GM18498 (cell line): Measurements from ENCODE around the gene CPA1.

Experiments
- ATAC-seq: cut with Tn5 transposase; IDR thresholded peaks from one replicate; pipeline ENCODE4 v1.9.1; 2021; ENCODE audit warnings: mild to moderate bottlenecking, moderate library complexity; ENCODE audit not compliant: unreplicated experiment

The CPA1 gene

DNA sequence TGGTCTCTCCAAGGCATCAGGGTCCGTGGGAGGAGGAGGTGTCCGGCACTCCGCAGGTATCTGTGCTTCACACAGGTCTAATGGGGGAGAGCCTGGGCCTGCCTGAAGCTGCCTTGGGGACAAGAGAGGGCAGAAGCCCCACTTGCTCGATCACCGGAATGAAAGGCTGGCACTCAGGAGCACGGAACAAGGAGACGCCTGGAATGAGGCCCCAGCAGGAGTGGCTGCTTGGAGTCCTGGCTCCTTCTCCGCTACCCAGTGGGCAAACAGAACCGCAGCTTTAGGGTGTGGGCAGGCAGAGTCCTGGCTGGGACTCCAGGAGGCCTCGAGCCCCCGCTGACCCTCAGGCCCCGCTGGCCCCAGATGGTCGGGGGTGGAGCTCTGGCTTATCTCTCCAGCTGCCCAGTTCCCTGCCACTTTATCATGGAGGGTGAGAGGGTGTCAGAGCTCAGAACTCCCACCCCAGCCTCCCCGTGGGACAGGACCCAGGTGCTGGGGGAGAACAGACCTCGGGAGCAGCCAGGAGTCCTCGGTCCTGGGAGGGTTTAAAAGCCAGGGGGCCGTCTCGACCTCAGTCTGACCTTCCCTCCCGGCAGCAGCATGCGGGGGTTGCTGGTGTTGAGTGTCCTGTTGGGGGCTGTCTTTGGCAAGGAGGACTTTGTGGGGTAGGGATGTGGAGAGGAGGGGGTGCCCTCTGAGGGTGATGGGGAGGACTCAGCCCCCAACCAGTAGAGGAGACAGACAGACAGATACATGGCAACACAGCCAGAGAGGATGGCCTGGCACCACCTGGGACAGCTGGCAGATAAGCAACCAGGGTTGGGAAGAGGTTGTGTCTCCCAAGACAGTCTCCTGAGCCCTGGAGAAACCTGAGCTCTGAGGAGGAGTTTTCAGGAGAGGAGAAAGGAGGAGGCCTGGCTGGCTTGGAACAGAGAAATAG lies at the start of gene CPA1:
Gene CPA1 (plus strand): TSS at position 574 of the 940 bp plus-strand sequence. CDS start 27 bp downstream, at position 601.
- ATAC-seq = no peak

DNA sequence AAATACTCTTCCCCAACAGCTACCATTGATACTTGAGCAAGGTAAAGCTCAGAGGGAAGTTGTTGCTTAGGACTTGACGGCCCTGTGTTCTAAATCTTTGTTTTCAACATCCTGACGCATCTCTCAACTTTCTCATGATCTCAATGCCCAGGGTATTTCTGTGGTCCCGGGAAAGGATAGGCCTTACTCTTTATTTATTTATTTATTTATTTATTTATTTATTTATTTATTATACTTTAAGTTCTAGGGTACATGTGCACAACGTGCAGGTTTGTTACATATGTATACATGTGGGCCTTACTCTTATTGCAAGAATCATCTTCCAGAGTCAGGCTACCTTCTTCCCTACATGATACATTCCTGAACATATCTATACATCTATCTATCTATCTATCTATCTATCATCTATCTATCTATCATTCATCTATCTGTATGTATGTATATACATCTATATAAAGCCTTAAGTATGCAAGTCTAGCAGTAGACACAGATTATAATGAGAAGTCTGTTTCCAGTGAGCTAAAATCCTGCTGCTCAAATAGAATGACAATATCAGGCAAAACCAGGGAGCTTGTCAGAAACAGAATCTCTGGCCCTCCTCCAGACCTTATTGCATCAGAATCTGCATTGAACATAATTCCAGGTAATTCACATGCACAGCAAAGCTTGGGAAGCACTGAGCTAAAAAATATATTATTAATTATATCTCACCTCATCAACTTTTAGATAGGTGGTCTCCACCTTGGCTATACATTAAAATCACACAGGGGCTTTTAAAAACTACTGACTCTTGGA lies 47.8 kb upstream of the CPA1 start:
- ATAC-seq = no peak

DNA sequence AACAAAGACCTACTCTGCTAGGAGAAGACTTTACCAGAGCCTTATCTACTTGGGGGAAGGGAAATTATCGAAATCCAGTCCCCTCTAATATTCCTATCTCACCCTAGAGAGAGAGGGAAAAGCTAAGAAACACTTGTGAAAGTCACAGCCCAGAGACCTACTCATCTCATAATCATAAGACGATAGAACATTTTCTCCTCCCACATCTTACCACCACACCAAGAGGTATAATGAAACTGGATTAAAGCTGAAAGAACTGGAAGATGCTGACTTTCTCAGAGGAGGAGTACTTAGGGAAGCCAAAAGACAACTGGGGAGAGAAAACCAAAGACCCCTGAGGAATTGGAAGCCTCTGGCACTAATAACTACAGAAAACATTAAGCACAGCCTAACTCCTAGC lies 46.5 kb upstream of the CPA1 start:
- ATAC-seq = no peak

DNA sequence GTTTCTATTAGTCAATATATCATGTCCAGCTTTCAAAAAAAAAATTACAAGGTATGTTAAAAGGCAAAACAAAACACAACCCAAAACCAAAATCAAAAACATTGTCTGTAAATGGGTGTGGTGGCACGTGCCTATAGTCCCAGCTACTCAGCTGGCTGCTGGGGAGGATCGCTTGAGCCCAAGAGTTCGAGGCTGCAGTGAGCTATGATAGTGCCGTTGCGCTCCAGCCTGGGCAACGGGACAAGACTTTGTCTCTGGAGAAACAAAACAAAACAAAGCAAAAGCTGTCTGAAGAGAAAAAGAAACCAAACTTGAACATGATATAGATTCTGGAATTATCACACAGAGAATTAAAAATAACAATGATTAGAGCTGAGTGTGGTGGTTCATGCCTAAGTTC lies 46.0 kb upstream of the CPA1 start:
- no peak for ATAC-seq

- ATAC-seq = no peak
These were observed 42.8 kb upstream of the CPA1 start for GRCh38 chr7:130337410-130337971.

DNA sequence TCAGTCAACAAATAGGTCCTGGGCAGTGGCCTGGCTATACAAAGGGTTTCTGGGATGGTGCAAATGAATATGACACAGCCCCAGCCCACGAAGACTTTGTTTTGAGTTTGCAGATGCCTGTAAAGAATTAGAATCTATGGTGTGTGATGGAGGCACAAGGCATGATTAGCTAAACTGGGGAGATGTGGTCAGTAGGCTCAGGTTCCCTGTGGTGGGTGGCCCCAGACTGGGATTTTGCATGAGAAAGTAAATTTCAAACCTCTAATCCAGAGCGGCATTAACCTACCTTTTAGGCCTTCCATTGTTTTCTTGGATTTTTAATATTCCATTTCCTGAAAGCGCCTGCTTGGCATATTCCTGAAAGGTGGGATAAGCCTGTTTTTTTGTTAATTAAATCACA lies 42.1 kb upstream of the CPA1 start:
- no peak for ATAC-seq

GRCh38 chr7:130341882-130342281 lies 38.4 kb upstream of the CPA1 start:
- no peak for ATAC-seq

GRCh38 chr7:130342701-130343380 lies 37.5 kb upstream of the CPA1 start:
- ATAC-seq = no peak

- no peak for ATAC-seq
These were observed 35.9 kb upstream of the CPA1 start, which contains the start of gene CPA5 for GRCh38 chr7:130344271-130344866. TSS of gene CPA5 (plus strand) at chr7:130344816. CDS start at chr7:130346486, 1,670 bp downstream.

DNA sequence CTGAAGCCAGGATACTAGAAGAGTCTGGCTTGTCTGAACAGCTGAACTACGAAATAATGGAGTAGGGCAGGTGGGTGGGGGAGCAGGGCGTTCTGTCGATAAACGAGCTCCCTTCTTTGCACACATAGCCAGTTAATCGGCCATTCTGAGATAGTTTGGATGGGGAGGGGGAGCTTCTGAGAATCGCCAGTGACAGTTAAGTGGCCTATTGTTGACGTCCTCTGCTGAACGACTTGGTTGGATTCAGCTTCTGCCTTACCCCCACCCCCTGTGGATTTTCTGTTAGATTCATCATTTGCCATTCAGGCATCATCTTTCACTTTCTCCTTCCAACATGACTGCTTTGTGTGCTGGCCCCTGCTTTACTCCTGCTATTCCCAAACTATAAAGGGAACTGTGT lies 35.2 kb upstream of the CPA1 start:
- ATAC-seq = no peak

- ATAC-seq = no peak
These were observed 34.6 kb upstream of the CPA1 start for GRCh38 chr7:130345725-130346124.

DNA sequence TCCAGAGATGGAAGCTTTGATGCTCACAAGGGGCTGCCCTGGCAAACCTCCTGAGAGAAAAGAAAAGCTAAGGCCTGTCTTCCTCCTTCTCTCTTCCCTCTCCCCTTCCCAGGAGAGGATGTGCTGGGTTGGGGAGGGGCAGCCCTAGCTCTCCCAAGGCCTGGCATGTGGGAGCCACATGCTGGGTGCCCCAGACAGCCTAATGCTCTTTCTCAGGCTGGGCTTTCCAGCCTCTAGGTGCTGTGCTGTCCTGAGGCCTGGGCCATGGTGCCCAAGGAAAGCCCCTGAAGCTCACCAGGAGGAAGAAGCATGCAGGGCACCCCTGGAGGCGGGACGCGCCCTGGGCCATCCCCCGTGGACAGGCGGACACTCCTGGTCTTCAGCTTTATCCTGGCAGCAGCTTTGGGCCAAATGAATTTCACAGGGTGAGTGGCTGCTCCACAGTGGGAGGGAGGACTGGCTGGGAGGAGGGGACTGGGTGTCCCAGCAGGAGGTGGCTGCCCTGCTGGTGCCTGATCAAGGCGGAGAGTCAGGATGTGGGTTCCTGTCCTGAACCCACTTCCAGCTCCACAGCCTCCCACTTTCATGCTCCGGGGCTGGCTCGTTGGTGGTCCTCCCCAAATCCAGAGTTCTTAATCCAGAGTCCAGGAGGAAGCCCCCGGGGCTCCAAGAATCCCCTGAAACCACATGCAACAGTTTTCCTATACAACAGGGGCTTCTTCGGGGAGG lies 34.0 kb upstream of the CPA1 start:
- ATAC-seq = no peak

- ATAC-seq = no peak
These were observed 33.4 kb upstream of the CPA1 start for GRCh38 chr7:130346941-130347340.

DNA sequence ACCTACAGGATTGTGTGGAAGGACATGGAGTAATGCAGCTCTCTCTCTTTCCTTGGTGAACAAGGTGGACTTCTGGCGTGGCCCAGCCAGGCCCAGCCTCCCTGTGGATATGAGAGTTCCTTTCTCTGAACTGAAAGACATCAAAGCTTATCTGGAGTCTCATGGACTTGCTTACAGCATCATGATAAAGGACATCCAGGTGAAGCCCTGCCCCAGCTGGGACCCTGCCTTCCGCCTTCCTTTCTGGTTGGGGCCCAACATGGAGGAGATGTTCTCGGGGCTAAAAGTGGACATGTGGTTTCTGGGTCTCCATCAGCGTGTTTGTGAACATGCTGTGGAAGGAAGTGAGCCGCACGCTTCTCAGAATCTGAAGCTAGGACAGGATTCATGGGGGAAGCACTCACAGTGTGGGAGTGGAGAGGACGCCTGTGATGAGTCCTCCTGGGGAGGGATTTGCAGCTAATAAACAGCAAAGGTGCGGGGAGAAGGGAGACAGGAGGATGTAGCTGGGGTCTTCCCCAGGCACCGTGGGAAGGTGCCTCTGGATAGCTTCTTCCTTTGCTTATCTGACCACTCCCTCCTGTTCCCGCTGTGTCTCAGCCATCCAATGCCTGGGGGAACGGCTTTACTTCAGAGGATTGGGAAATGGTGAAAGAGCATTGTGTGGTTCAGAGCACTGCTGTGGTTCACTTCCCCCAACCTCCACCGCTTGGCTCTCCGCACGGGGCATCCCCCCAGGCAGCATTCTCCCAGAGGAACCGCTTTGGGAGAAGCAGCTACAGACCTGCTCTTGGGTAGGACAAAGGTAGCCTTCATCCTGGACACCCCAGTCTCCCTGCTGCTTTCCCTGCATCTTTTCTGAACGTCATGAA lies 30.1 kb upstream of the CPA1 start:
- ATAC-seq = no peak

- no peak for ATAC-seq
These were observed 29.1 kb upstream of the CPA1 start for GRCh38 chr7:130350945-130351790.

- no peak for ATAC-seq
These were observed 28.6 kb upstream of the CPA1 start for GRCh38 chr7:130351791-130352090.

DNA sequence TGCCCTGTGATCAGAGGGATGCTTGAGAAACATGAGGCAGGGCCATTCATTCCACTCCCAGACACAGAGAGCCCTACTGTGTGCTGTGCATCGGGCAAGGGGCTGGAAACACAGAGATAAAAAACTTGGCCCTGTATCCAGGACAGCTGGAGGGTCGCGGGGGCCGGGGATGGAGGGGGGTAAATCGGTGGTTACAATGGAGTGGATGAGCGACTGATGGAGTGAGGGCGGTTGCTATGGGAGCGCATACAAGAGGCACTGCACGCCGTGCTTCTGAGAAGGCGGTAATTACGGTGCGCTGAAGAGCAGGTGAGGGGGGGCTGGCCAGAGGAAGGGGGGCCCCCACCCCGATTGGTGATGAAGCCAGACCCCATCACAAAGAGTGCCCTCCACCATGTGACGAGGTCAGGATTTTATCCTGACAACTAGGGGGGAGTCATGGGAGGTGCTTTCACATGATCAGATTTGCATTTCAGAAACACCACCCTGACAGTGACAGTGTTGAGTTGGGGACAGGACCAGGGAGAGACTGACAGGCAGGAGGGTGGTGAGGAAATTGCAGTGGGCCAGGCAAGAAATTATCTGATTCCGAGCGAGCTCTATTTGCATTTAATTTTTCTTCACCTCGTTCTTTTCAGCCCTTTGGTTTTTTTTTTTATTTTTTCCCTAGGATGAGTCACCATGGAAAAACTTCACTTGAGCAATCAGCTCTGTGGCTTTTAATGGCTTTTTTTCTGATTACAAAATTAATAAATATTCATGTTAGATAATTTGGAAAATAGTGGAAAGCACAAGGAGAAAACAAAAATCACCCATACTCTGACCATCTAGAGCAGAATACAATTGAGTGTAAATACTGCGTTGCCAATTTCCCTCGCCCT lies 27.9 kb upstream of the CPA1 start:
- no peak for ATAC-seq
